KMS-11 (cell line): Measurements from ENCODE around the gene PDZD2.

Experiments
- H2AFZ ChIP-seq: fragments of 200-600 bp; sonication (generic); 2 replicates; pipeline ENCODE4 v1.6.1; 2016; ENCODE audit warnings: antibody characterized with exemption, mixed run types, low read depth
- H3K27ac ChIP-seq: fragments of 200-600 bp; sonication (generic); 2 replicates; pipeline ENCODE4 v1.6.1; 2016; ENCODE audit warnings: mild to moderate bottlenecking, mixed run types
- H3K27me3 ChIP-seq: fragments of 200-600 bp; sonication (generic); 2 replicates; pipeline ENCODE4 v1.6.1; 2017; ENCODE audit warnings: mild to moderate bottlenecking, low read depth, mixed run types, moderate library complexity; ENCODE audit not compliant: insufficient read depth
- H3K36me3 ChIP-seq: fragments of 200-600 bp; sonication (generic); 2 replicates; pipeline ENCODE4 v1.6.1; 2017; ENCODE audit warnings: mild to moderate bottlenecking, mixed run types; ENCODE audit not compliant: insufficient read depth
- H3K4me1 ChIP-seq: fragments of 200-600 bp; sonication (generic); 2 replicates; pipeline ENCODE4 v1.6.1; 2016; ENCODE audit warnings: mild to moderate bottlenecking, low read depth, mixed run types; ENCODE audit not compliant: poor library complexity, severe bottlenecking
- H3K4me2 ChIP-seq: fragments of 200-600 bp; sonication (generic); 2 replicates; pipeline ENCODE4 v1.7.0; 2016; ENCODE audit warnings: mild to moderate bottlenecking, mixed run types
- H3K4me3 ChIP-seq: fragments of 200-600 bp; sonication (generic); IDR thresholded peaks from 2 replicates; pipeline ENCODE4 v1.6.1; 2017; ENCODE audit warnings: low read depth, low read length, mixed read lengths; ENCODE audit not compliant: insufficient read depth
- H3K79me2 ChIP-seq: fragments of 200-600 bp; sonication (generic); 2 replicates; pipeline ENCODE4 v1.6.1; 2016; ENCODE audit warnings: low read depth, mixed run types; ENCODE audit not compliant: insufficient read depth
- H3K9ac ChIP-seq: fragments of 200-600 bp; sonication (generic); 2 replicates; pipeline ENCODE4 v1.6.1; 2016; ENCODE audit warnings: mild to moderate bottlenecking, mixed run types
- H4K20me1 ChIP-seq: fragments of 200-600 bp; sonication (generic); 2 replicates; pipeline ENCODE4 v1.6.1; 2016; ENCODE audit warnings: mild to moderate bottlenecking, mixed run types; ENCODE audit not compliant: insufficient read depth
- TF ChIP-seq, protein P1 (sequence below): fragments of 200-600 bp; sonication (generic); conservative IDR thresholded peaks from 2 replicates; pipeline ENCODE4 v1.6.1; 2017; ENCODE audit warnings: low read depth, mild to moderate bottlenecking, antibody characterized with exemption, low read length, moderate library complexity, mixed read lengths

PDZD2 gene

GRCh38 chr5:31604240-31604639, 34.7 kb upstream of the PDZD2 start:
- Histone ChIP-seq H3K4me3 (no peak overlapping the region), H3K27ac (no peak overlapping the region), H3K4me2 (no peak overlapping the region), H3K4me1 (no peaks in the 10 kb centered on the region), H3K36me3 (no peaks in the 10 kb centered on the region), H2AFZ (no peak overlapping the region), H3K27me3 (no peaks in the 10 kb centered on the region), H3K9ac (no peak overlapping the region), H4K20me1 (no peaks in the 10 kb centered on the region), H3K79me2 (no peaks in the 10 kb centered on the region)
- TF ChIP-seq, protein P1, sequence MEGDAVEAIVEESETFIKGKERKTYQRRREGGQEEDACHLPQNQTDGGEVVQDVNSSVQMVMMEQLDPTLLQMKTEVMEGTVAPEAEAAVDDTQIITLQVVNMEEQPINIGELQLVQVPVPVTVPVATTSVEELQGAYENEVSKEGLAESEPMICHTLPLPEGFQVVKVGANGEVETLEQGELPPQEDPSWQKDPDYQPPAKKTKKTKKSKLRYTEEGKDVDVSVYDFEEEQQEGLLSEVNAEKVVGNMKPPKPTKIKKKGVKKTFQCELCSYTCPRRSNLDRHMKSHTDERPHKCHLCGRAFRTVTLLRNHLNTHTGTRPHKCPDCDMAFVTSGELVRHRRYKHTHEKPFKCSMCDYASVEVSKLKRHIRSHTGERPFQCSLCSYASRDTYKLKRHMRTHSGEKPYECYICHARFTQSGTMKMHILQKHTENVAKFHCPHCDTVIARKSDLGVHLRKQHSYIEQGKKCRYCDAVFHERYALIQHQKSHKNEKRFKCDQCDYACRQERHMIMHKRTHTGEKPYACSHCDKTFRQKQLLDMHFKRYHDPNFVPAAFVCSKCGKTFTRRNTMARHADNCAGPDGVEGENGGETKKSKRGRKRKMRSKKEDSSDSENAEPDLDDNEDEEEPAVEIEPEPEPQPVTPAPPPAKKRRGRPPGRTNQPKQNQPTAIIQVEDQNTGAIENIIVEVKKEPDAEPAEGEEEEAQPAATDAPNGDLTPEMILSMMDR = no peak

GRCh38 chr5:31604644-31605043, 34.3 kb upstream of the PDZD2 start:
- H3K36me3 ChIP-seq = no peaks in the 10 kb centered on the region
- no peak overlapping the region for H2AFZ ChIP-seq
- H3K27me3 ChIP-seq = no peaks in the 10 kb centered on the region
- H3K9ac ChIP-seq = no peak overlapping the region
- no peak overlapping the region for H3K4me2 ChIP-seq
- H4K20me1 ChIP-seq = no peaks in the 10 kb centered on the region
- TF ChIP-seq, protein P1 = no peak
- H3K4me1 ChIP-seq = no peaks in the 10 kb centered on the region
- no peaks in the 10 kb centered on the region for H3K79me2 ChIP-seq
- no peak overlapping the region for H3K27ac ChIP-seq
- no peak overlapping the region for H3K4me3 ChIP-seq

GRCh38 chr5:31605920-31606319, 33.0 kb upstream of the PDZD2 start:
- Histone ChIP-seq H3K27ac (no peak overlapping the region), H3K27me3 (no peaks in the 10 kb centered on the region), H4K20me1 (no peaks in the 10 kb centered on the region), H3K9ac (no peak overlapping the region), H3K4me1 (no peaks in the 10 kb centered on the region), H3K4me2 (no peak overlapping the region), H3K79me2 (no peaks in the 10 kb centered on the region), H3K36me3 (no peaks in the 10 kb centered on the region), H2AFZ (no peak overlapping the region), H3K4me3 (no peak overlapping the region)
- TF ChIP-seq, protein P1 = no peak

DNA sequence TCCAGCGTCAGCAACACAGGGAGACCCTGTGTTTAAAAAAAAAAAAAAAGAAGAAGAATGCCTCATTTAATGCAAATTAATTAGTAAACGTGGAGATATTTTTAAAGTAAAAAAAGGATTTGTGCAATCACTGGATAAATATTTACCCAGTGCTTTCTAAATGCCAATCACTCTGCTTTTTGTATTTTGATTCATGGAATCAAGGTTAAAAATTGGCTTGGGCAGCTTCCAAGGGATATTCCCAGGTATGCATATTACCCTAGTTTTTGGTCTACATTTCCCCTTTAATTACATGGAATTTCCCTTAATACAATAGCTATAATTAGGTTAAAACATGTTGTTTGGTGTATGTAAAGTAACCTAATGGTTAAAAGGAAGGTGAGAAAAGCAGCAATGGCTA, 31.4 kb upstream of the PDZD2 start:
- H3K4me2 ChIP-seq = no peak overlapping the region
- H3K4me1 ChIP-seq = no peaks in the 10 kb centered on the region
- TF ChIP-seq, protein P1 = no peak
- no peaks in the 10 kb centered on the region for H3K27me3 ChIP-seq
- no peaks in the 10 kb centered on the region for H4K20me1 ChIP-seq
- no peak overlapping the region for H3K9ac ChIP-seq
- no peaks in the 10 kb centered on the region for H3K36me3 ChIP-seq
- H3K27ac ChIP-seq = no peak overlapping the region
- no peak overlapping the region for H2AFZ ChIP-seq
- H3K79me2 ChIP-seq = no peaks in the 10 kb centered on the region
- H3K4me3 ChIP-seq = no peak overlapping the region
